ENCODE data around the gene ARHGEF1.
"Not testable (repeated sequence)": the region's sequence is repeated elsewhere in the genome, so short reads cannot be mapped to it uniquely, and the experiment has no call there.

The ARHGEF1 gene

GRCh38 chr19:41862445-41862986 is 20.5 kb upstream of the ARHGEF1 start:
- no peak for DNase-seq

DNA sequence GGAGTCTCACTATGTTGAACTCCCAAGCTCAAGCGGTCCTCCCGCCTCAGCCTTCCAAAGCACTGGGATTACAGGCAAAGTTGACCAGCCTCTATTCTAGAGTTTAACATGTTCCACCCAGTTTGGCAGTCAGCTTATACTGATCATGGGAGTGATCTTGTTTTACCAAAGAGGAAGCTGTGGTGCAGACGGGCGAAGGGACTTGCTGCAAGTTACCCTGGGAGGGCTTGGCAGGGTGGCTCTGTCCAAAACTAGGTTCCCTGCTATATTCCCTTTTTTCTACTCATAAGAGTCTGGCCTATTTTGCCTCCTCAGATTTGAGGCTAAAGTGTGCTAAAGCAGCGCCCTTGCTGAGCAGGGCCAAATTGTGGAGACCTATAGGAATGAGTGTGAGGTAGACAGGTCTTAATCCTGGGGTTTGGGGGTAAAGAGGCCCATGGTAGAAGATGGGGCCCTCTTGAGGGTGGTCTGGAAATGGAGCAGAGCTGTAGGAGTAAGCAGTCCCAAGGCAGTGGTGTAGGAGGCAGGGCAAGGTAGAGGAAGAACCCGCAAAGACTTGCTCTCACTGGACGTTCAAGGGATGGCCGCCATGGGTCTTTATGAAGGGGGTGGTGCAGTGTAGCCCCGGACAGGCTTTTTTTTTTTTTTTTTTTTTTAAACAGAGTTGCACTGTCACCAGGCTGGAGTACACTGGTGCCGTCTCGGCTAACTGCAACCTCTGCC is 19.6 kb upstream of the ARHGEF1 start:
- no peak for DNase-seq

GRCh38 chr19:41864374-41864773 is 18.6 kb upstream of the ARHGEF1 start:
- DNase-seq: no peak

DNA sequence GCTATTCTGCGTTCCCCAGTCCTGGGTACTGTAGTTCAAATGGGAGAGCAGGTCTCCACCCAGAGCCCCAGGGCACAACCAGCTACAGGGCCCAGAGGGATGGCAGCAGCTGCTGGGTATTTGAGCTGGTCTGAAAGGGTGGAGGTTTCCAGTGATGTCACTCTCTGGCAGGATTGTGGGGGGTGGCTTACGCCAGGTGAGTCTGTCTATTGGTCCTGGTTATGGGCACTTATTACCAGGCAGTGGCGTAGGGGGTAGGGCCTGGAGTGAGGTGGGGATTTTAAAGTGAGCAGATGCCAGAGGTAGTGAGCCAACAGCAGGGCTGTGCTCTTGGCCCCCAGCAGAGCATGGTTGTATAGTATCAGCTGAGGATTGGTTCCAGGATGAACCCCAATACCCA is 16.7 kb upstream of the ARHGEF1 start:
- DNase-seq: no peak

GRCh38 chr19:41868120-41868988 is 14.6 kb upstream of the ARHGEF1 start:
- no peak for DNase-seq

GRCh38 chr19:41868989-41869300 is 14.0 kb upstream of the ARHGEF1 start:
- DNase-seq: no peak

DNA sequence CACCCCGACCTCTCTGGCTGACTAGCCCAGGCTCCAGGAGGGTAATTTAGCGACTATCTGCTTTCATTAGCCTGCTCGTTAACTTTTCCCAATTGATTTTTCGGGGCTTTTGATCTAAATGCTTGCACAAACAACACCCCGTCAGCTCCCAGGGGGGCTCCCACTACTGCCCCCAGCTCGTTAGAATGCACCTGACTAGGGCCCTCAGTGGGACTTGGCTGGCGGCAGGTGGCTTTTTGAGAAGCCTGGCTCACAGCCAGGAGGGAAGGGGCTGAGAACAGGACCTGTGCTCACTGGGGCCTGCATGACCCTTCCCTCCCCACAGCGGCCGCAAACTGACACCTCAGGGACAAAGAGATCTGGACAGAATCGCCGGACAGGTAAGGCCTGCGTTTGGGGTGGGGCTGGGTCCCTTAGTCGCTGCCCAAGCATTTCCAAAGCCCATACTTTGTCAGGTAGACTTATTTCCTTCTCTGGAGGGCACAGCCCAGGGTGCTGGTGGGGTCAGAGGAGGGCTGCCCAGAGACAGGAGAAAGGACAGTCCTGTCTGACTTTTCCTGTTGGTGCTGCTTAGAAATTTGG is 13.5 kb upstream of the ARHGEF1 start:
- no peak for DNase-seq

- DNase-seq: no peak
Observed at GRCh38 chr19:41870401-41870873, 12.5 kb upstream of the ARHGEF1 start.

DNA sequence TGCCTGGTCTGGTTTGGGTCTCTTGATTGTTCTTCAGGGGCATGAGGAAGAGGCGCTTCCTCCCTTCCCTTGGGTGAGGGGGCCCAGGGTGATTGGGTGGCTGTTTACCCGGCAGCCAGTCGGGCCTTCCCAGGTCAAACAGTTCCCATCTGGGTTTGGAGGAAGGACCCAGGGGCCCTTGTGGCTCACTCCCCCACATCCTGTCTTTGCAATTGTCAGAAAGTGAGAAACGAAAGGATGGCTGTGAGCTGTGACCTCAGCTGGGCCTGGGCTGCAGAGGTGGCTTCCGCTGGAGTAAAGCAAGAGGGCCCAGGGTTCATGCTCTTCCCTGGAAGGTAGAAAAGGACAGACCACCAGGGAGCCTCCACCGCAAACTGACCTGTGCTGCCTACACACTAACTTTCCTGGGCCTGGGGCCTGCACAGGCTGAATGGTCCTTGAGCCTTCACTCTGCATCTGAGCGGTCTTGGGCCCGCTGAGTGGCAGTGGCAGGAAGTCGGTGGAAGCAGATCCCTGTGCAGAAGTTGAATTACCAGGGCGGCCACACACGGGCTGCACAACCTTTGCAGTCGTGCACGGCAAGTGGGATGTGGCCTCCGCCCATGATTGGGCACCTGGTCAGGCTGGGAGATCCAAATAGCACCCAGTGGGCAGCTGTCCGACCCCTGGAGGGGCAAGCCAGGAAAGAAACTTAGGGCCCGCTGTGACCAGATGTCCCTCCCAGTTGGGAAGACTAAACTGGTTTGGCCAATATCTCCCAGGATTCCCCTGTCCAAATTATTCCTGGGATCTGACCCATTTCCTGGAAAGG is 11.2 kb upstream of the ARHGEF1 start:
- DNase-seq: no peak

GRCh38 chr19:41872384-41872774 is 10.6 kb upstream of the ARHGEF1 start:
- no peak for DNase-seq

GRCh38 chr19:41872775-41873647 is 10.0 kb upstream of the ARHGEF1 start:
- DNase-seq: no peak

DNA sequence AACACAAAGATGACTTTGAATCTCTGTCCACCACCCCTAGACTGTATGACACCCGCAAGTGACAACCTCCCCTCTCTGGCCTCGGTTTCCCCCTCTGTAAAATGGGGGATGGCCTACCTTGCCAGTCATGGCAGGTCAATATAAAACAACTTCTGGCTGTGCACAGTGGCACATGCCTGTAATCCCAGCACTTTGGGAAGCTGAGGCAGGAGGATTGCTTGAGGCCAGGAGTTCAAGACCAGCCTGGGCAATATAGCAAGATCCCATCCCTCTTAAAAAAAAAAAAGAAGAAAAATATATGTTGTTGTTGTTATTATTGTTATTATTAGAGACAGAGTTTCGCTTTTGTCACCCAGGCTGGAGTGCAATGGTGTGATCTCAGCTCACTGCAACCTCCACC is 7.0 kb upstream of the ARHGEF1 start:
- not testable (repeated sequence) for DNase-seq

DNA sequence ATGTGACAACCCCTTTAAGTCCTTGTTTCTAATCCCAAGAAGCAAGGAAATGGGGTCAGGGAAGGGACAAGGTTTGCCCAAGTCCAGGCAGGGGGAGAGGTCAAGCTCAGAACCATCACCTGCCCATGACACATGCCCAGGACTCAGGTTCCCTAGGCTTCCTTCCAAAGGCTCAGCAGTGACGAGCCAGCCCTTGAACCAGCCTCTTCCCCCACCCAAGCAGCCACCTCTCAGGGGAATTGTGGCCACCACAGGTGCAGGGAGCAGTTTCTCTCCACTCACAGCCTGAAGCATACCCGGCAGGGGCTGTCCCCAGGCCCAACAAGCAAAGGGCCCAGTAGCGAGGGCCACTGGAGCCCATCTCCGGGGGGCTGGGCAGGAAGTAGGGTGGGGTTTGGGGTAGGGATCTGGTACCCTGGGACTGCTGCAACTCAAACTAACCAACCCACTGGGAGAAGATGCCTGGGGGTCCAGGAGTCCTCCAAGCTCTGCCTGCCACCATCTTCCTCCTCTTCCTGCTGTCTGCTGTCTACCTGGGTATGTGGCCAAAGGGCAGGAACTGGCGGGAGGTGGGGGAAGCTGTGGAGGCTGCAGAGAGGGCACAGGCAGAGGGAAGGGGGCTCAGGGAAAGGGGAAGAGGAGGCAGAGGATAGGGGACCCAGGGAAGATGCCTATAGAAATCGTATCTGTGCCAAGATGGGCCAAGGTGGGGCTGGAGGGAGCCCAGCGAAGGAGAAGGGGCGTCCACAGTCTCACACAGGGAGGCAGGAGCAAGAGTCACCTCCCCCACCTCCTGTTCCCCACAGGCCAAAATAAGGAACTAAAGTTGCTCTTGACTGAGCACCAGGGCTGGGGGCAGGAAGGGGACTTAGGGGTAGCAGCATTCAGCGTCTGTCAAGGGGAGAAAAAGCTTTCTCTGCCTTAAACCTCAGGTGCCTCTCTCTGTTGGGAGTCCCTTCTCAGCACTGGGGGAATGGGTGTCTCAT is 5.8 kb upstream of the ARHGEF1 start, which contains the start of gene CD79A:
TSS of gene CD79A (plus strand) at position 433 of the 986 bp plus-strand sequence. CDS start at position 459, 26 bp downstream.
- DNase-seq: no peak

- DNase-seq: no peak
Observed at GRCh38 chr19:41877916-41878905, 4.8 kb upstream of the ARHGEF1 start.

- DNase-seq: no peak
Observed at GRCh38 chr19:41879080-41879479, 3.9 kb upstream of the ARHGEF1 start.

DNA sequence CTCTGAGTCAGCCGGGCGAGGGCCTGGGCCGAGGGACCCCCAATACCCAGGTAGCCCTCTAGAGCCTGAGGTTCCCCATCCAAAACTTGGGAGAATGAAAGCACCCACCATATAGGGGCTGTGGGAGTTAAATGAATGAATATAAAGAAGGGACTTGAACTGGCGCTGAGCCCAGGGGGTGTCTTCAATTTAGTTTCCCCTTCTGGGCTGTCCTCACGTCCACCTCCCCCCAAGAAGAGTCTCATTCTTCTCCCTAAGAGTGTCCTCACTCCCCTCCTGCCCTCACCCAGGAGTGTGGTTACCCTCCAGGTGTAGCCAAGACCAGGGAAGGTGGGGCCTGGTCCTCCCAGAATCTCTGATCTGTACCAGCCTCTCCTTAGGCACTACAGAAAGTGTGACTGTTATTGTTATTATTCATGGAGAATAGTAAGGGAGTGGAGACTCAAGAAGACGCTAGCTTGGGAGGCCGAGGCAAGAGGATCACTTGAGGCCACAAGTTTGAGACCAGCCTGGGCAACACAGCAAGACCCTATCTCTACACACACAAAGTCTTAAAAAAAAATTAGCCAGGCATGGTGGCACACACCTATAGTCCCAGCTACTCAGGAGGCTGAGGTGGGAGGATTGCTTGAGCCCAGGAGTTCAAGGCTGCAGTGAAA is 3.2 kb upstream of the ARHGEF1 start:
- no peak for DNase-seq

DNA sequence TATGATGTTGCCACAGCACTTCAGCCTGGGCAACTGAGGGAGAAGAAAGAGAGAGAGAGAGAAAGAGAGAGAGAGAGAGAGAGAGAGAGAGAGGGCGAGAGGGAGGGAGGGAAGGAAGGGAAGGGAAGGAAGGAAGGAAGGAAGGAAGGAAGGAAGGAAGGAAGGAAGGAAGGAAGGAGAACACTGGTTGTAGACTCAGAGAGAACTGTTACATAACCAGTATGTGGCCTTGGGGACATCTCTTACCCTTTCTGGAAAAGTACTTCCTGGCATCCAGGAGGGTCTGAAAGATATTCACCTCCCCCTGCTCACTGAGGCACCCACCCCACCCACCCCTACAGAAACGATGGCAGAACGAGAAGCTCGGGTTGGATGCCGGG is 2.7 kb upstream of the ARHGEF1 start:
- no peak for DNase-seq

DNA sequence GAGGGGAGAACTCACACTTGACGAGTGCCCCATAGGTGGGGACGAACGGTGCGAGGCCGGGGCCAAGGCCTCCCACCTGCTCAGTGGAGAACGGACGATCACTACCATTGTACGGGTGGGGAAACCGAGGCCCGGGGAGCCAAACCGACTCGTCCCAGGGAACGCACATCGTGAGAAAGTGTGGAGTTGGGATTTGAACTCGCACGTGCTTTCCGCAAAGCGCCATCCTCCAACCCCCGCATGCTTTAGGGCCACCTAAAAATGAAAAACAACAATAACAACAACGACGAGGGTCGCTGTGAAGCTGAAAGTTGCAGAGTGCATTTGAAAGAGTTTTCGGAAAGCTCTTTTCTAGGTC is 458 bp downstream of the ARHGEF1 start:
- DNase-seq: no peak

Data from GOT3 (cell line).